ENCODE results near the gene DOCK6.

DOCK6 gene

GRCh38 chr19:11225815-11226214 is 36.5 kb downstream of the DOCK6 start:
- H3K9me3 ChIP-seq (ENCODE audit: severe bottlenecking), result no peaks in the 10 kb centered on the region
- no peak overlapping the region for H3K27ac ChIP-seq
- no peaks in the 10 kb centered on the region for H3K27me3 ChIP-seq (ENCODE audit: insufficient read depth, low read depth, severe bottlenecking)
- DNase-seq, result no peak
- H3K36me3 ChIP-seq, result 0 out of 2 replicates have a peak, but pooled peaks cover 3% of the 10 kb centered on the region
- TF ChIP-seq CTCF (IDR thresholded peaks at IDR 0.05; ENCODE audit: low read depth, low read length), result no peak
- no peak overlapping the region for H3K4me3 ChIP-seq (ENCODE audit: low read depth, low read length)

- H3K27ac ChIP-seq, result no peak overlapping the region
- 0 out of 2 replicates have a peak, but pooled peaks cover 3% of the 10 kb centered on the region for H3K36me3 ChIP-seq
- no peak for DNase-seq
- H3K27me3 ChIP-seq (ENCODE audit: insufficient read depth, low read depth, severe bottlenecking), result no peaks in the 10 kb centered on the region
- no peak overlapping the region for H3K4me3 ChIP-seq (ENCODE audit: low read depth, low read length)
- no peaks in the 10 kb centered on the region for H3K9me3 ChIP-seq (ENCODE audit: severe bottlenecking)
- TF ChIP-seq CTCF (IDR thresholded peaks at IDR 0.05; ENCODE audit: low read depth, low read length), result no peak
These were observed 37.2 kb downstream of the DOCK6 start for GRCh38 chr19:11225172-11225571.

GRCh38 chr19:11224429-11224828 is 37.9 kb downstream of the DOCK6 start:
- Histone ChIP-seq H3K36me3 (0 out of 2 replicates have a peak, but pooled peaks cover 3% of the 10 kb centered on the region), H3K27me3 (ENCODE audit: insufficient read depth, low read depth, severe bottlenecking) (no peaks in the 10 kb centered on the region), H3K4me3 (ENCODE audit: low read depth, low read length) (no peak overlapping the region), H3K9me3 (ENCODE audit: severe bottlenecking) (no peaks in the 10 kb centered on the region), H3K27ac (no peak overlapping the region)
- TF ChIP-seq CTCF (IDR thresholded peaks at IDR 0.05; ENCODE audit: low read depth, low read length), result no peak
- no peak for DNase-seq

- Histone ChIP-seq H3K27me3 (ENCODE audit: insufficient read depth, low read depth, severe bottlenecking) (no peaks in the 10 kb centered on the region), H3K27ac (no peak overlapping the region), H3K4me3 (ENCODE audit: low read depth, low read length) (no peak overlapping the region), H3K9me3 (ENCODE audit: severe bottlenecking) (no peaks in the 10 kb centered on the region), H3K36me3 (0 out of 2 replicates have a peak, but pooled peaks cover 3% of the 10 kb centered on the region)
- DNase-seq, result no peak
- no peak for TF ChIP-seq CTCF (IDR thresholded peaks at IDR 0.05; ENCODE audit: low read depth, low read length)
These were observed 39.1 kb downstream of the DOCK6 start for GRCh38 chr19:11223200-11223599.

- H3K9me3 ChIP-seq (ENCODE audit: severe bottlenecking), result no peaks in the 10 kb centered on the region
- TF ChIP-seq CTCF (IDR thresholded peaks at IDR 0.05; ENCODE audit: low read depth, low read length), result no peak
These were observed 41.2 kb downstream of the DOCK6 start for GRCh38 chr19:11221082-11221598.

GRCh38 chr19:11214387-11214786 is 47.9 kb downstream of the DOCK6 start:
- no peak for TF ChIP-seq CTCF (IDR thresholded peaks at IDR 0.05; ENCODE audit: low read depth, low read length)
- Histone ChIP-seq H3K27ac (no peak overlapping the region), H3K4me3 (ENCODE audit: low read depth, low read length) (no peak overlapping the region), H3K9me3 (ENCODE audit: severe bottlenecking) (no peaks in the 10 kb centered on the region), H3K27me3 (ENCODE audit: insufficient read depth, low read depth, severe bottlenecking) (no peaks in the 10 kb centered on the region), H3K36me3 (peaks cover 4% of the 10 kb centered on the region; the same call in 1 of the 2 replicates)
- DNase-seq, result no peak

More at GRCh38 chr19:11221082-11221598, 41.2 kb downstream of the DOCK6 start:
- Histone ChIP-seq H3K36me3 (0 out of 2 replicates have a peak, but pooled peaks cover 3% of the 10 kb centered on the region), H3K27me3 (ENCODE audit: insufficient read depth, low read depth, severe bottlenecking) (no peaks in the 10 kb centered on the region), H3K4me3 (ENCODE audit: low read depth, low read length) (no peak overlapping the region), H3K27ac (no peak overlapping the region)
- no peak for DNase-seq
